GM12878 (cell line): Measurements from ENCODE around the gene TTC22. TPM values are rescaled to one million over a fixed set of nuclear protein-coding genes. Genes with fewer than 3 reads are reported as not detected.
"Not testable (repeated sequence)": the region's sequence is repeated elsewhere in the genome, so short reads cannot be mapped to it uniquely, and the experiment has no call there.

Source experiments
- ATAC-seq: fragments of 200-7000 bp; cut with Tn5 transposase; 3 replicates; pipeline ENCODE4 v1.9.1; 2020; ENCODE audit warnings: mild to moderate bottlenecking, moderate library complexity
- BruUV-seq: library from RNA; stranded (reverse); fragments of 400-500 nt; replicated peaks from 2 replicates; lab custom pipeline; 2021; lab: Mats Ljungman, UMichigan
- CTCF ChIA-PET: fragments of 300-600 bp; sonication (Branson Sonifier 250); formaldehyde crosslinking; extraction: SDS; loops from one replicate; lab custom pipeline; 2021; ENCODE audit warnings: inconsistent platforms; lab: Yijun Ruan, JAX
- POLR2A ChIA-PET: fragments of 350-600 bp; formaldehyde crosslinking; extraction: SDS; loops from one replicate; lab custom pipeline; 2021; ENCODE audit warnings: inconsistent platforms; lab: Charles Lee
- RAD21 ChIA-PET: fragments of 300-600 bp; sonication (Branson Sonifier 250); formaldehyde crosslinking; loops from one replicate; lab custom pipeline; 2023; ENCODE audit warnings: antibody characterized with exemption; ENCODE audit not compliant: unreplicated experiment; lab: Charles Lee
- SMC1A ChIA-PET: fragments of 300-600 bp; sonication (Branson Sonifier 250); formaldehyde crosslinking; loops from one replicate; lab custom pipeline; 2023; ENCODE audit not compliant: unreplicated experiment, uncharacterized antibody; lab: Charles Lee
- DNase-seq: peaks from one replicate; pipeline ENCODE4 v3.0.0-alpha.2; 2011; ENCODE audit warnings: low read depth, low spot score
- FAIRE-seq: peaks from 3 replicates; lab custom pipeline; 2011; peaks lifted over from hg19 to GRCh38; lab: Jason Lieb, UNC
- H2AFZ ChIP-seq: 2 replicates; pipeline ENCODE4 v1.6.0; 2011; ENCODE audit warnings: low read depth, low read length, control low read depth; ENCODE audit not compliant: control insufficient read depth
- H3K27ac ChIP-seq: 2 replicates; pipeline ENCODE4 v1.5.1; 2011; ENCODE audit warnings: control low read depth; ENCODE audit not compliant: control insufficient read depth, insufficient read depth
- H3K27me3 ChIP-seq, 2 experiments: replicated peaks in 1 of 2; 2 replicates each; pipeline versions ENCODE4 v1.6.0 to v1.6.1; 2011; ENCODE audit warnings: low read length in 1 of 2; ENCODE audit not compliant: control insufficient read depth in 2 of 2, insufficient read depth in 2 of 2
- H3K36me3 ChIP-seq, 2 experiments: 2 replicates each; pipeline ENCODE4 v1.5.1; 2011; ENCODE audit warnings: low read length in 1 of 2; ENCODE audit not compliant: control insufficient read depth in 2 of 2, insufficient read depth in 2 of 2
- H3K4me1 ChIP-seq: 2 replicates; pipeline ENCODE4 v1.6.1; 2011; ENCODE audit warnings: mild to moderate bottlenecking, low read length, moderate library complexity, mixed read lengths; ENCODE audit not compliant: control insufficient read depth, insufficient read depth
- H3K4me2 ChIP-seq: 2 replicates; pipeline ENCODE4 v1.6.0; 2011; ENCODE audit warnings: control low read depth; ENCODE audit not compliant: control insufficient read depth, insufficient read depth
- H3K4me3 ChIP-seq: fragments of 200-600 bp; sonication (generic); 2 replicates; pipeline ENCODE4 v1.5.1; 2016
- H3K79me2 ChIP-seq: 2 replicates; pipeline ENCODE4 v1.6.0; 2011; ENCODE audit warnings: low read length; ENCODE audit not compliant: control insufficient read depth, insufficient read depth
- H3K9ac ChIP-seq: 2 replicates; pipeline ENCODE4 v1.8.0; 2011; ENCODE audit warnings: low read length, control low read depth, mixed read lengths; ENCODE audit not compliant: control insufficient read depth, insufficient read depth
- H3K9me3 ChIP-seq: replicated peaks from 3 replicates; pipeline ENCODE4 v1.5.1; 2011; ENCODE audit warnings: mild to moderate bottlenecking, low read length; ENCODE audit not compliant: control insufficient read depth, insufficient read depth
- H4K20me1 ChIP-seq: 2 replicates; pipeline ENCODE4 v1.6.0; 2011; ENCODE audit not compliant: control insufficient read depth, insufficient read depth
- BHLHE40 ChIP-seq, 2 experiments: fragments of 450-650 bp in 1 of 2; IDR thresholded peaks; 2 replicates each; pipeline ENCODE4 v1.6.1; 2011 to 2017; ENCODE audit warnings: low read depth in 2 of 2, borderline replicate concordance in 1 of 2, improper control_type of control experiment in 1 of 2, low read length in 1 of 2, mild to moderate bottlenecking in 1 of 2
- ETV6 ChIP-seq, 2 experiments: fragments of 450-650 bp in 1 of 2; IDR thresholded peaks in 1 of 2; conservative IDR thresholded peaks in 1 of 2; 2 replicates each; pipeline ENCODE4 v1.6.1; 2014; ENCODE audit warnings: antibody characterized with exemption in 1 of 2, borderline replicate concordance in 1 of 2, low read depth in 1 of 2, mild to moderate bottlenecking in 1 of 2, moderate library complexity in 1 of 2
- HSF1 ChIP-seq: fragments of 150-350 bp; IDR thresholded peaks from 2 replicates; pipeline ENCODE4 v1.6.1; 2014; ENCODE audit warnings: mild to moderate bottlenecking, low read depth, low read length
- NBN ChIP-seq: fragments of 450-650 bp; IDR thresholded peaks from 2 replicates; pipeline ENCODE4 v1.6.1; 2016
- NFYB ChIP-seq: IDR thresholded peaks from 2 replicates; pipeline ENCODE4 v1.6.1; 2011; ENCODE audit warnings: low read depth, mild to moderate bottlenecking, low read length, improper control_type of control experiment, moderate library complexity; ENCODE audit not compliant: insufficient read depth
- PBX3 ChIP-seq: IDR thresholded peaks from 2 replicates; pipeline ENCODE4 v1.6.1; 2011; ENCODE audit warnings: mild to moderate bottlenecking, low read depth, low read length, moderate library complexity; ENCODE audit not compliant: insufficient replicate concordance
- WGBS: methylation state at CpG from one replicate; pipeline ENCODE4 v1.1.6; 2016; ENCODE audit warnings: low lambda C conversion rate; ENCODE audit not compliant: insufficient replicate concordance, insufficient coverage; ENCODE audit errors: missing lambda C conversion rate; 5-methylcytosine and 5-hydroxymethylcytosine counted together
- in situ Hi-C: fragments of 300-500 bp; cut with MboI; formaldehyde crosslinking; loops from 9 replicates; pipeline ENCODE4 v1.14.3; 2018; ENCODE audit warnings: mixed read lengths
- intact Hi-C: fragments of 100-400 bp; cut with micrococcal nuclease; formaldehyde crosslinking; loops from one replicate; pipeline ENCODE4 v1.14.2; 2022; ENCODE audit not compliant: unreplicated experiment
- polyA plus RNA-seq, 11 experiments: library from polyadenylated mRNA; depleted of rRNA in 4 of 11; unstranded in 6 of 11; stranded (reverse) in 5 of 11; fragments of >200 nt; fragmentation: Nextera tagmentation in 4 of 11; fragmentation: Illumina TruSeq in 1 of 11; extraction: Ambion mirVana in 4 of 11; extraction: Trizol in 1 of 11; gene quantifications; 1 replicate in 1 of 11; 2 replicates in 10 of 11; pipeline versions ENCODE4 v1.2.1 to v1.2.3, GENCODE V29; 2011 to 2016; ENCODE audit warnings: inconsistent platforms in 2 of 11, missing spikeins in 2 of 11, low read depth in 1 of 11
- total RNA-seq, 4 experiments: library from RNA; depleted of rRNA in 3 of 4; stranded (reverse); fragments of >200 nt in 3 of 4; fragmentation: Illumina TruSeq in 1 of 4; extraction: Trizol in 1 of 4; gene quantifications; 2 replicates each; pipeline versions ENCODE4 v1.2.1 to v1.2.3, GENCODE V29; 2013 to 2021
- TF ChIP-seq, protein P1 (sequence below): fragments of 450-650 bp; IDR thresholded peaks from 2 replicates; pipeline ENCODE4 v1.6.1; 2017; ENCODE audit warnings: antibody characterized with exemption, mild to moderate bottlenecking, moderate library complexity

Gene TTC22
- total and polyA plus RNA-seq, 10 of the 15 experiments (the other 5 are each of a cell fraction or from before 2014, with no cell fraction given), result 0.64 to 5.1 (median 1.9) TPM

GRCh38 chr1:54775828-54776721 lies 25.0 kb downstream of the TTC22 start:
- H4K20me1 ChIP-seq, H3K79me2 ChIP-seq, ATAC-seq, FAIRE-seq, POLR2A ChIA-PET, H3K9me3 ChIP-seq, SMC1A ChIA-PET, H2AFZ ChIP-seq, in situ Hi-C loops, H3K4me2 ChIP-seq, RAD21 ChIA-PET, H3K9ac ChIP-seq, H3K27ac ChIP-seq, DNase-seq, H3K4me3 ChIP-seq, BruUV-seq, H3K4me1 ChIP-seq, H3K36me3 ChIP-seq, H3K27me3 ChIP-seq, intact Hi-C loops: not testable (repeated sequence)
- CTCF ChIA-PET, result interaction anchor here (0.7 kb wide), 1 partner anchor 9 kb away, joined by 3 read pairs; no protein-coding TSS in a partner anchor
- 67% methylated on average over 16 of the region's 16 CpGs for WGBS

DNA sequence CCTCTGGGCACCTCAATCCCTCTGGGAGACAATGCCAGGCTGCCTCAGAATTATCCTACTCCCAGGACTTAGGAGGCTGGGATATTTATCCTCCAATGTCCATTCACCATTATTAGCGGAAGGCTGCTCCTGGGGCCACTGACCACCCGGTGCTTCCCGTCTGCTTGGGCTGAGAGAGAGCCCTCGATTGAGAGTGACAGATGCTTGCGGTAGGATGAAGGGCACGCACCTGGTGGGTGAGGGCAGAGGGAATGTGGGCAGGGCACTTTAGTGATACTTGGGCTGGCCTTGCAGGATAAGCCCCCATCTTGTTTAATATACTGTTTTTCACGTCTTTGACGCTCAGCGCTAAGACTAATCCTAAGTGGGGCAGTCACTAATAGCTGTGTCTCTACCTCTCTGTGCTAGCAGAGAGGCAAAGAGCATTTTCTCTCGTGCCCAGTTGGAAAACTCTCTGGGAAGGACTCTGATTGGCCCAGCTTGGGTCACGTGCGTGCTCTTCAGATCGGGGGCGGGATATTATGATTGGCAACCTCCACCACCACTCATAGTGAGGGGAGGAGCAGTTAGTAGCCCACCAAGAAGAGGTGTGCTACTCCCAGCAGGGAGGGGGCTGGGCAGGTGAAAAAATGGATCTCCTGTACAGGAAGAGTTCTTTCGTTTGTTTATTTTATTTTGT lies 26.2 kb downstream of the TTC22 start:
- RAD21 ChIA-PET, result no interaction called here
- H2AFZ ChIP-seq, result peak overlapping the region; percentile 21; the same call in 1 of the 2 replicates
- 52% methylated on average over 15 of the region's 15 CpGs for WGBS
- TF ChIP-seq ETV6 (conservative IDR thresholded peaks at IDR 0.05 in 1 of 2, IDR thresholded peaks at IDR 0.05 in 1 of 2; ENCODE audit: borderline replicate concordance in 1 of 2, low read depth in 1 of 2), result no peak
- TF ChIP-seq PBX3, result peak; percentile 83
- TF ChIP-seq BHLHE40 (IDR thresholded peaks at IDR 0.05; ENCODE audit: borderline replicate concordance in 1 of 2, low read depth in 2 of 2, low read length in 1 of 2), result peak in 1 of 2 experiments; percentile 10; a peak in 1 of 4 replicates
- no peak for TF ChIP-seq HSF1
- TF ChIP-seq, protein P1, sequence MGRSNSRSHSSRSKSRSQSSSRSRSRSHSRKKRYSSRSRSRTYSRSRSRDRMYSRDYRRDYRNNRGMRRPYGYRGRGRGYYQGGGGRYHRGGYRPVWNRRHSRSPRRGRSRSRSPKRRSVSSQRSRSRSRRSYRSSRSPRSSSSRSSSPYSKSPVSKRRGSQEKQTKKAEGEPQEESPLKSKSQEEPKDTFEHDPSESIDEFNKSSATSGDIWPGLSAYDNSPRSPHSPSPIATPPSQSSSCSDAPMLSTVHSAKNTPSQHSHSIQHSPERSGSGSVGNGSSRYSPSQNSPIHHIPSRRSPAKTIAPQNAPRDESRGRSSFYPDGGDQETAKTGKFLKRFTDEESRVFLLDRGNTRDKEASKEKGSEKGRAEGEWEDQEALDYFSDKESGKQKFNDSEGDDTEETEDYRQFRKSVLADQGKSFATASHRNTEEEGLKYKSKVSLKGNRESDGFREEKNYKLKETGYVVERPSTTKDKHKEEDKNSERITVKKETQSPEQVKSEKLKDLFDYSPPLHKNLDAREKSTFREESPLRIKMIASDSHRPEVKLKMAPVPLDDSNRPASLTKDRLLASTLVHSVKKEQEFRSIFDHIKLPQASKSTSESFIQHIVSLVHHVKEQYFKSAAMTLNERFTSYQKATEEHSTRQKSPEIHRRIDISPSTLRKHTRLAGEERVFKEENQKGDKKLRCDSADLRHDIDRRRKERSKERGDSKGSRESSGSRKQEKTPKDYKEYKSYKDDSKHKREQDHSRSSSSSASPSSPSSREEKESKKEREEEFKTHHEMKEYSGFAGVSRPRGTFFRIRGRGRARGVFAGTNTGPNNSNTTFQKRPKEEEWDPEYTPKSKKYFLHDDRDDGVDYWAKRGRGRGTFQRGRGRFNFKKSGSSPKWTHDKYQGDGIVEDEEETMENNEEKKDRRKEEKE, result no peak
- TF ChIP-seq NBN, result no peak
- peak; percentile 81 for TF ChIP-seq NFYB

More for the DNA sequence above, 26.2 kb downstream of the TTC22 start:
- intact Hi-C loops (no loop called here), in situ Hi-C loops (no loop called here)
- SMC1A ChIA-PET, result interaction anchor here (1.6 kb wide), 1 partner anchor 51 kb away, joined by 3 read pairs; no protein-coding TSS in a partner anchor
- CTCF ChIA-PET, result no interaction called here
- Histone ChIP-seq H3K4me3 (no peak overlapping the region), H3K79me2 (no peaks in the 10 kb centered on the region), H3K9ac (no peak overlapping the region), H4K20me1 (no peaks in the 10 kb centered on the region), H3K27ac (no peak overlapping the region), H3K4me1 (no peaks in the 10 kb centered on the region), H3K9me3 (no peaks in the 10 kb centered on the region), H3K27me3 (no peaks in the 10 kb centered on the region), H3K36me3 (no peaks in the 10 kb centered on the region), H3K4me2 (no peak overlapping the region)
- ATAC-seq (peak; percentile 89), DNase-seq (no peak), FAIRE-seq (no peak)
- POLR2A ChIA-PET, result no interaction called here
- no TSS peak for BruUV-seq
